Right cardiac atrium (tissue), 5 donors: Measurements from ENCODE around the gene RAP1A. TPM values are rescaled to one million over a fixed set of nuclear protein-coding genes. Genes with fewer than 3 reads are reported as not detected.

ENCODE experiments used
- ATAC-seq, 2 donors: fragments of 200-7000 bp; cut with Tn5 transposase; one replicate each; pipeline versions ENCODE4 v1.8.0 to v1.9.1; 2020; ENCODE audit warnings: moderate library complexity in 2 of 2, mild to moderate bottlenecking in 1 of 2
- DNase-seq, 3 donors: peaks; one replicate each; pipeline ENCODE4 v3.0.0-alpha.2; 2020
- H3K27ac ChIP-seq: one replicate; pipeline ENCODE4 v1.5.1; 2013; ENCODE audit warnings: mild to moderate bottlenecking, low read length, control low read depth, moderate library complexity
- H3K27me3 ChIP-seq: one replicate; pipeline ENCODE4 v1.6.1; 2013; ENCODE audit not compliant: control insufficient read depth, insufficient read depth
- H3K4me1 ChIP-seq: one replicate; pipeline ENCODE4 v1.6.1; 2013; ENCODE audit warnings: low read length; ENCODE audit not compliant: control insufficient read depth, insufficient read depth
- H3K4me3 ChIP-seq: one replicate; pipeline ENCODE4 v1.5.1; 2013; ENCODE audit warnings: low read length, control low read depth
- H3K9me3 ChIP-seq: one replicate; pipeline ENCODE4 v1.6.1; 2013; ENCODE audit warnings: low read length; ENCODE audit not compliant: control insufficient read depth
- WGBS: extraction: QIAGEN DNeasy Blood & Tissue Kit; methylation state at CpG from one replicate; pipeline ENCODE4 v1.1.7; 2013; 5-methylcytosine and 5-hydroxymethylcytosine counted together
- intact Hi-C, 4 donors: fragments of 100-400 bp; cut with DNase I; formaldehyde crosslinking; loops; one replicate each; pipeline versions ENCODE4 v1.11.0 to v1.14.0; 2022 to 2023
- polyA plus RNA-seq: library from polyadenylated mRNA; stranded (reverse); fragments of 200-250 nt; gene quantifications from one replicate; pipeline ENCODE4 v1.2.3, GENCODE V29; 2013
- total RNA-seq, 4 donors: library from RNA; stranded (reverse); fragmentation: NEBNext Ultra II Directional; extraction: Animal tissue kit (Norgen Biotek cat#: 25700); gene quantifications; one replicate each; pipeline ENCODE4 v1.2.1, GENCODE V29; 2021
- donor health status: healthy with polysubstance abuse.
- donor health status: DM: no; HTN: yes; CAD: no.
- donor health status: DM: no; HTN: no; CAD: no.
- donor health status: DM: no; HTN: yes; CAD: no; lungs with severe emphysema.
- donor health status: DM: yes; HTN: yes; CAD: no.

Gene RAP1A
- total and polyA plus RNA-seq, 5 donors: 104 to 128 (median 110) TPM

DNA sequence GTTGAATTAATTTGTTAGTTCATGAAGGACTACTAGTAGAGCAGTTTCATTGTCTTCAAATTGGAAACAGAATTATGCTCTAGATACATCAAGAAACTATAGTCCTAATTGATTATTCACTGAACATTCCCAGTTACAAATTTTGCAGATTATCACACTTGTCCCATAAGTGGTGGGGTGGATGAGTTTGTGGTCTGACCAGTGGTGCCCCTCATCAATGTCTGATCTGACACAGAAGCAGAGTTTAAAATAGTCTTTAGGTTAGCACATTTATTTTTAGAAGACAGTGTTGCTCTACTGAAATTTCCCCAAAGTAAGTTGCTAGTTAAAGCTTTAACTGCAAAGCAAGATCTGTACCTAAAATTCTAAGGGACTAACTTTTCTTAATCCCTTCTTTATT is 76.7 kb downstream of the RAP1A start:
- no peak overlapping the region for H3K27ac ChIP-seq
- no peaks in the 10 kb centered on the region for H3K27me3 ChIP-seq
- H3K9me3 ChIP-seq: no peaks in the 10 kb centered on the region
- intact Hi-C loops: no loop called here
- no peaks in the 10 kb centered on the region for H3K4me1 ChIP-seq
- no peak overlapping the region for H3K4me3 ChIP-seq
- no peak for DNase-seq
- no peak for ATAC-seq

DNA sequence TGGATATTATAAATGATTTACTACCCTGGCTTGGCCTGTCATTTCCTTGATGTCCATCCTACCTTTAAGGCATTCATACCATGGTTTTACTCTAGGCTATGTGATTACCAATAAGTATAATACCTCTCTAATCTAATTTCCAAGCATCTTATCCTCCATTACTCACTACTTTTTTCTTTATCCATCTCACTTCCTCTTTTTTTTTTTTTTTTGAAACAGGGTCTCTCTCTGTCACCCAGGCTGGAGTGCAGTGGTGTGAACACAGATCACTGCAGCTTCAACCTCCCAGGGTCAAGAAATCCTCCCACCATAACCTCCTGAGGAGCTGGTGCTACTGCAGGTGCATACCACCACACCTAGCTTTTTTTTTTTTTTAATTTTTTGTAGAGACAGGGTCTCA is 79.7 kb downstream of the RAP1A start:
- DNase-seq (no peak), ATAC-seq (no peak)
- H3K27ac ChIP-seq: no peak overlapping the region
- no peak overlapping the region for H3K4me3 ChIP-seq
- no peaks in the 10 kb centered on the region for H3K27me3 ChIP-seq
- H3K4me1 ChIP-seq: no peaks in the 10 kb centered on the region
- H3K9me3 ChIP-seq: no peaks in the 10 kb centered on the region
- intact Hi-C loops: no loop called here

DNA sequence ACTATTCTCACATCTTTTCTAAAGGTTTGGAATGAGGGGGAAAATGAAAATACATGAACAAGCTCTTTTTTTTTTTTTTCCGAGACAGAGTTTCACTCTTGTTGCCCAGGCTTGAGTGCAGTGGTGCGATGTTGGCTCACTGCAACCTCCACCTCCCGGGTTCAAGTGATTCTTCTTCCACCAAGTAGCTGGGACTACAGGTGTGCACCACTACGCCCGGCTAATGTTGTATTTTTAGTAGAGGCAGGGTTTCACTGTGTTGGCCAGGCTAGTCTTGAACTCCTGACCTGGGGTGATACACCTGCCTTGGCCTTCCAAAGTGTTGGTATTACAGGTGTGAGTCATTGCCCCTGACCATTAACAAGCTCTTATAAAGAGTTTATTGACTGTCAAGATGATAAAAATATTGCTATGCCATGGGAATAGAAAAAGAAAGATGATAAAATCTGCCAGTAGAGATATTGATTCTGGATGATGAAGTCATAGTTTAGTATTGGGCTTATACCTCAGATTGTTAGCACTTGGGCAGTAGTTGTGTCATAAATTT is 83.0 kb downstream of the RAP1A start:
- intact Hi-C loops: no loop called here
- WGBS: 93% methylated on average over 5 of the region's 5 CpGs
- H3K27ac ChIP-seq: no peak overlapping the region
- no peaks in the 10 kb centered on the region for H3K4me1 ChIP-seq
- DNase-seq (no peak), ATAC-seq (no peak)
- H3K27me3 ChIP-seq: no peaks in the 10 kb centered on the region
- H3K9me3 ChIP-seq: no peaks in the 10 kb centered on the region
- H3K4me3 ChIP-seq: no peak overlapping the region

DNA sequence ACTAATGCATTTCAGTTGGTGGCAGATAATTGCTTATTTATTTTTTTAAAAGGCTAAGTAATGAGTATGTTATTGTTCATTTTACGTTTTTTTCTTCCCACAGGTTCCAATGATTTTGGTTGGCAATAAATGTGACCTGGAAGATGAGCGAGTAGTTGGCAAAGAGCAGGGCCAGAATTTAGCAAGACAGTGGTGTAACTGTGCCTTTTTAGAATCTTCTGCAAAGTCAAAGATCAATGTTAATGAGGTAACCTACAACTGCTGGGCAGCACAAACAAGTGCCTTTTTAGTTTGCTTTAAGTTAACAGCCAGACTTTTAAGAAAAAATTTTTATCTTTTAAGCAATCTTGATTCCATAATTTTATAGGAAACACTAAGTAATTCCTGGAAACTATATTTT is 84.7 kb downstream of the RAP1A start:
- intact Hi-C loops: no loop called here
- H3K4me3 ChIP-seq: no peak overlapping the region
- ATAC-seq: no peak

DNA sequence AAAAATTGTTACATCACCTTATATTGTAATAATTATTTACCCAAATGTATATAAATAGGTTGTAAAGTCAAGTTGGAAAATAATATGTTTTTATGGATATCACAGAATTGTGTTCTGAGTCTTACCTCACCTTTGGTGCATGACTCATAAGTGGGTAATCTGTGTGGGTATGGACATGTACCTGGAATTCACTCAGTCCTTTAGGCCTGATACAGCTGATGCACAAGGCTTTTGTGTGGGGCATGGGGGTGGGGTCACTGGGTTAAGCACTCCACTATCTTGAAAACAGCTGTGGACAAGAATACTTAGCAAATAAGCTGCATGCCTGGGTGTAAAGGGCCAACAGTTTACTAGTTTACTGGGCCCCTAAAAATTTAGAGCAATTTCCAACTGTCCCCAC is 85.2 kb downstream of the RAP1A start:
- H3K4me3 ChIP-seq: no peak overlapping the region
- no peaks in the 10 kb centered on the region for H3K9me3 ChIP-seq
- intact Hi-C loops: no loop called here
- no peaks in the 10 kb centered on the region for H3K27me3 ChIP-seq
- ATAC-seq: no peak
- DNase-seq: no peak
- H3K4me1 ChIP-seq: no peaks in the 10 kb centered on the region
- H3K27ac ChIP-seq: no peak overlapping the region

More for the DNA sequence above, 84.7 kb downstream of the RAP1A start:
- H3K27ac ChIP-seq: no peak overlapping the region
- H3K27me3 ChIP-seq: no peaks in the 10 kb centered on the region
- WGBS: 79% methylated on average over 2 of the region's 2 CpGs
- H3K4me1 ChIP-seq: no peaks in the 10 kb centered on the region
- no peak for DNase-seq
- H3K9me3 ChIP-seq: no peaks in the 10 kb centered on the region

DNA sequence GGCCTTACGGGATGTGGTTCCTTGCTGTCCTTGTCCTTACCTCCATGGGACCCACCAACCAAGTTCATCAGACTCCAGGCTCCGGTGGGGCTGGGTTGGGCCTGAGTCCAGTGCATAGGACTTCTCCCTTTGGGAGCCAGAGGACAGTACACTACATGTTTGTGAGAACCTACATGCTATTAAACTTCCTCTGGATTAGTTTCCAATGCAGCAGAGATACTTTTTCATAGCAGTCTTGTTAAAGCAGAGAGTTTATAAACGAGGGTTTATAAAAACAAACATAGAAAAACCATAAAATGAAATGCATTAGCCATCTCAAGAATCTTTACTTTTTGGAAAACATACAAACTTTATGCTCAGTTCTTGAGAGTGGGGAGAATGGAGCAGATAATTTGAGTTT is 86.3 kb downstream of the RAP1A start:
- Histone ChIP-seq H3K4me1 (no peaks in the 10 kb centered on the region), H3K27me3 (no peaks in the 10 kb centered on the region), H3K4me3 (no peak overlapping the region), H3K9me3 (no peaks in the 10 kb centered on the region), H3K27ac (no peak overlapping the region)
- 78% methylated on average over 3 of the region's 3 CpGs for WGBS
- intact Hi-C loops: no loop called here
- DNase-seq: no peak
- ATAC-seq: no peak

DNA sequence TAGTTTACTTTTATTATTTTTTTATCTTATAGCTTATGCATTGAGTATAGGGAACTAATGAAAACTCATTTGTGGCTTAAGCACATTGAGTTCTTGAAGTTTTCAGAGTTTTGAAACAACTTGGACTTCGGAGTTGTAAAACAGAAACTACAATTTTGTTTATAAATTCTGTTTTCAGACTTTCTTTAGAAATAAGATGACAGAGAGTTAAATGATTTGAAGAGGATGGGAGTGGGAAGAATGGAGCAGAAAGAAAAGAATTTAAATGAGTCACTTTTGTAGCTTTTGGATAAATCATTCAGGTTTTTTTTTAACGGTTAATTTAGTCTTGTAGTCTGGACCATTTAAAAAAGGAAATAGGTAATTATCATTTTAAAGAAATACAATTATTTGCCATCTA is 87.3 kb downstream of the RAP1A start:
- DNase-seq: no peak
- Histone ChIP-seq H3K4me1 (no peaks in the 10 kb centered on the region), H3K27me3 (no peaks in the 10 kb centered on the region), H3K4me3 (no peak overlapping the region), H3K9me3 (no peaks in the 10 kb centered on the region), H3K27ac (no peak overlapping the region)
- 83% methylated on average over 2 of the region's 2 CpGs for WGBS
- ATAC-seq: no peak
- intact Hi-C loops: no loop called here

DNA sequence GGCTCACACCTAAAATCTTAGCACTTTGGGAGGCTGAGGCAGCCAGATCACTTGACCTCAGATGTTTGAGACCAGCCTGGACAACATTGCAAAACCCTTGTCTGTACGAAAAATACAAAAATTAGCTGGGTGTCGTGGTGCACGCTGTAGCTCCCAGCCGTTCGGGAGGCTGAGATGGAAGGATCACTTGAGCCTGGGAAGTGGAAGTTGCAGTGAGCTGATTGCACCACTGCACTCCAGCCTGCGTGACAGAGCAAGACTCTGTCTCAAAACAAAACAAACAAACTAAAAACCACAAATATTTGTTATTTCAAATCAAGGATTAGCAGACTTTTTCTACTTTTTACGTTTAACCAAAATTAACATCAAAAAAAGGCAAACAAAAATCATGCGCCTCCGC is 88.3 kb downstream of the RAP1A start:
- no peak for ATAC-seq
- intact Hi-C loops: no loop called here
- WGBS: 79% methylated on average over 9 of the region's 9 CpGs

DNA sequence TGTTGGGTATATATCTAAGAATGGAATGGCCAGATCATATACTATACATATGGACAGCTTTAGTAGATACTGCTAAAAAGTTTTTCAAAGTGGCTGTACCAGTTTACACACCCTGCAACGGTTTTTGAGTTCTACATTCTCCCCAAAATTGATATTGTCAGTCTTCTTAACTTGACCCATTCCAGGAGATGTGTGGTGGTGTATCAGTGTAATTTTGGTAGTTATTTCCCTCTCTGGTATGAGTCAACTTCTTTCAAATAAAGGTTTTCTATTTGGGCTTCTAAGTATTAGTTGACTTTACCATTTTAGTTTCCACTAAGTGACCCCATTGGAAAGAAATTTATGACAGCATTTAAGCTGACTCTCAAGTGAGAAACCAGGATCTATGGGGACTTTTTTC is 90.4 kb downstream of the RAP1A start:
- intact Hi-C loops: loop anchor here in 2 of 4 donors (5.0 to 10.0 kb wide), 2 partner anchors 37 to 55 kb away; no protein-coding TSS in a partner anchor
- ATAC-seq (no peak), DNase-seq (no peak)
- 66% methylated on average over 1 of the region's 1 CpG for WGBS
- H3K27ac ChIP-seq: no peak overlapping the region
- H3K4me3 ChIP-seq: no peak overlapping the region
- H3K27me3 ChIP-seq: no peaks in the 10 kb centered on the region
- no peaks in the 10 kb centered on the region for H3K4me1 ChIP-seq
- no peaks in the 10 kb centered on the region for H3K9me3 ChIP-seq

More for the DNA sequence above, 88.3 kb downstream of the RAP1A start:
- no peaks in the 10 kb centered on the region for H3K4me1 ChIP-seq
- H3K27ac ChIP-seq: no peak overlapping the region
- H3K4me3 ChIP-seq: no peak overlapping the region
- DNase-seq: peak in 1 of 3 donors; percentile 48
- H3K9me3 ChIP-seq: no peaks in the 10 kb centered on the region
- H3K27me3 ChIP-seq: no peaks in the 10 kb centered on the region

DNA sequence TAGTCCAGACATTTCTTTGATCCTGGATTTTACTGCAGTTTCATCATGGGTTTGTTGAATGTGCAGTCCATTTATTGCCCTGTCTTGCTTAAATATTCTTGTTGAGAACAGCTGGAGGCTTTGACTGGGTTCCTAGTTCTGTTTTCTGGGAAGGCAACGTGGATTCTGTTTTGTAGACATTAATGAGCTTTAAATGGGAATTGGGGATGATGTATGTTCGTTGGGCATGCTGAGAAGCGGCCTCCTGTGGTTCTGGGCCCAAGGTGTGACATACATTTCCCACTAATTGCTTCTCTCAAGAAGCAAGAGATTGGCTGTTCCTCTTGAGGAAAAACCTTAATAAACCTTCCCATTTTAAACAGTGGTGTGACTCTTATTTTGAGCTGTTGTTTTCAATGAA is 96.7 kb downstream of the RAP1A start:
- no peak for DNase-seq

DNA sequence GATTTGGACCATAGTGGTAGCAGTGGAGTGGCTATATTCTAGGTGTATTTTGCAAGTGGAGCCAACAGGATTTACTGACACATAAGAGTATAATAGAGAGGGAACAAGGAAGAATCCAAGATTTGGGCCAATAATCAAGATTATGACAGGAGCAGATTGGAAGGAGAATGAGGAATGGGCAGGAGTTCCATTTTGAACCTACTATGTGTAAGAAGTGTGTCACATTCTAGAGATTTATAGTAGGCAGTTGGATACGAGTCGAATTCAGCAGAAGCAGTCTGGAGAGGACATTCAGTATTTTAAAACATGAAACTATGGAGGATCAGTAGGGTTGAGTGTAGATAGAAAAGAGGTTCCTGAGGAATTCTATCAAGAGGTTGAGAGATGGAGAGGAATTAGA is 97.9 kb downstream of the RAP1A start:
- ATAC-seq: no peak
- intact Hi-C loops: loop anchor here in 3 of 4 donors (5.0 to 10.0 kb wide), 2 partner anchors 35 to 47 kb away; no protein-coding TSS in a partner anchor

More for the DNA sequence above, 96.7 kb downstream of the RAP1A start:
- Histone ChIP-seq H3K4me3 (no peak overlapping the region), H3K9me3 (no peaks in the 10 kb centered on the region), H3K27ac (no peak overlapping the region), H3K27me3 (no peaks in the 10 kb centered on the region), H3K4me1 (peaks cover 14% of the 10 kb centered on the region)
- intact Hi-C loops: loop anchor here in 3 of 4 donors (5.0 to 10.0 kb wide), 2 partner anchors 36 to 48 kb away; no protein-coding TSS in a partner anchor
- WGBS: 76% methylated on average over 3 of the region's 3 CpGs
- ATAC-seq: no peak

DNA sequence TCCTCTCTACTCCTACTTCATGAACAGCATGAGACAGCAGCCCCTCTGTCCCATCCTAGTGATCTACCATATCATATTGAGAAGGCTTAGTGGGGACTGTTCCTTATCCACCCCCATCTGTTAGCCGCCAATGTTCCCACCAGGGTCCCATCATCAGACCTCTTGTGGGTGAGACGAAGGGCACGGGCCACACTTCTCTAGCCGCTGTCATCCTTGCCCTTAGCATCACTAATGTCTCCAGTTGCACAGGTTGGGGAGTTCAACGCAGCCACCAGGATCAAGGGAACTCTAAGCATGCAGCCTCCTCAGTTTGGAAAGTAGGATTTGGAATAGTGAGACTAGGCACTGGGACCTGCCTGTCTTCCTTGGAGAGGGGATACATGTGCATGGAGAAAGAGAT is 99.5 kb downstream of the RAP1A start:
- 98% methylated on average over 5 of the region's 5 CpGs for WGBS
- Histone ChIP-seq H3K4me1 (peaks cover 28% of the 10 kb centered on the region), H3K4me3 (no peak overlapping the region), H3K27me3 (no peaks in the 10 kb centered on the region), H3K9me3 (no peaks in the 10 kb centered on the region), H3K27ac (peak overlapping the region; percentile 4)
- intact Hi-C loops: loop anchor here in 3 of 4 donors (5.0 to 10.0 kb wide), 2 partner anchors 33 to 46 kb away; no protein-coding TSS in a partner anchor
- no peak for ATAC-seq
- no peak for DNase-seq

More for the DNA sequence above, 97.9 kb downstream of the RAP1A start:
- H3K4me1 ChIP-seq: peaks cover 24% of the 10 kb centered on the region
- H3K27me3 ChIP-seq: no peaks in the 10 kb centered on the region
- DNase-seq: no peak
- no peak overlapping the region for H3K4me3 ChIP-seq
- WGBS: 97% methylated on average over 2 of the region's 2 CpGs
- no peaks in the 10 kb centered on the region for H3K9me3 ChIP-seq
- no peak overlapping the region for H3K27ac ChIP-seq
